H1 (cell line): Measurements from ENCODE around the gene SSB. TPM values are rescaled to one million over a fixed set of nuclear protein-coding genes. Genes with fewer than 3 reads are reported as not detected.

ENCODE experiments used
- polyA plus RNA-seq, 7 experiments: library from polyadenylated mRNA; depleted of rRNA in 3 of 7; stranded (reverse) in 5 of 7; unstranded in 2 of 7; fragments of >200 nt in 5 of 7; fragments of 200-250 nt in 2 of 7; gene quantifications; 1 replicate in 5 of 7; 2 replicates in 1 of 7; 4 replicates in 1 of 7; pipeline versions ENCODE4 v1.2.1 to v1.2.3, GENCODE V29; 2011 to 2013; ENCODE audit warnings: missing spikeins in 2 of 7, mixed read lengths in 2 of 7
- total RNA-seq: library from RNA; stranded (reverse); fragmentation: NEBNext Ultra II Directional; extraction: Animal tissue kit (Norgen Biotek cat#: 25700); gene quantifications from 2 replicates; pipeline ENCODE4 v1.2.1, GENCODE V29; 2021

The SSB gene
- total and polyA plus RNA-seq, 2 of the 8 experiments (the other 6 are each of a cell fraction or from before 2014, with no cell fraction given) = 60.8 to 270 TPM

Other genes with a start within 250 kb of the SSB start
- 69.2 and 70.8 TPM in 2 replicates for gene FASTKD1, start 225.0 kb upstream of the SSB start, total RNA-seq
- gene FASTKD1, start 225.0 kb upstream of the SSB start, polyA plus RNA-seq (2011; rRNA removed) = 10.9 and 18.7 TPM in 2 replicates
- 65.7 and 71.0 TPM in 2 replicates for gene PPIG, start 214.5 kb upstream of the SSB start, total RNA-seq
- 10.2 and 14.7 TPM in 2 replicates for gene PPIG, start 214.5 kb upstream of the SSB start, polyA plus RNA-seq (2011; rRNA removed)
- 0.37 and 0.86 TPM in 2 replicates for gene CFAP210, start 104.5 kb upstream of the SSB start, total RNA-seq
- 0.03 and 0.06 TPM in 2 replicates for gene CFAP210, start 104.5 kb upstream of the SSB start, polyA plus RNA-seq (2011; rRNA removed)
- gene PHOSPHO2, start 104.4 kb upstream of the SSB start, total RNA-seq = 8.5 and 9.5 TPM in 2 replicates
- 1.9 and 2.4 TPM in 2 replicates for gene PHOSPHO2, start 104.4 kb upstream of the SSB start, polyA plus RNA-seq (2011; rRNA removed)
- gene KLHL23, start 65.0 kb upstream of the SSB start, total RNA-seq = 63.8 and 67.0 TPM in 2 replicates
- 16.4 and 28.1 TPM in 2 replicates for gene KLHL23, start 65.0 kb upstream of the SSB start, polyA plus RNA-seq (2011; rRNA removed)
- gene METTL5, start 26.0 kb downstream of the SSB start, total RNA-seq = 74.1 and 79.7 TPM in 2 replicates
- 19.3 and 34.5 TPM in 2 replicates for gene METTL5, start 26.0 kb downstream of the SSB start, polyA plus RNA-seq (2011; rRNA removed)
- gene UBR3, start 28.6 kb downstream of the SSB start, total RNA-seq = 16.4 and 17.7 TPM in 2 replicates
- 2.3 and 3.7 TPM in 2 replicates for gene UBR3, start 28.6 kb downstream of the SSB start, polyA plus RNA-seq (2011; rRNA removed)